Natural killer cell (primary cell): Measurements from ENCODE around the gene SELENOH. TPM values are rescaled to one million over a fixed set of nuclear protein-coding genes. Genes with fewer than 3 reads are reported as not detected.

Source experiments
- ATAC-seq, 3 donors: fragments of 150-1000 bp in 2 of 3; fragments of 200-7000 bp in 1 of 3; cut with Tn5 transposase; 1 replicate in 1 of 3; 2 replicates in 2 of 3; pipeline ENCODE4 v1.10.0; 2021; ENCODE audit warnings: mild to moderate bottlenecking in 2 of 3, moderate library complexity in 2 of 3
- DNase-seq, 2 donors: peaks; one replicate each; pipeline versions ENCODE4 v3.0.0 to v3.0.0-alpha.2; 2013 to 2021; ENCODE audit warnings: mixed read lengths in 1 of 2
- H3K27ac ChIP-seq: one replicate; pipeline ENCODE4 v1.5.1; 2013; ENCODE audit warnings: mild to moderate bottlenecking, low read length
- H3K27me3 ChIP-seq: one replicate; pipeline ENCODE4 v1.6.1; 2013; ENCODE audit warnings: low read length; ENCODE audit not compliant: control insufficient read depth, insufficient read depth
- H3K36me3 ChIP-seq: one replicate; pipeline ENCODE4 v1.6.1; 2013; ENCODE audit warnings: low read length; ENCODE audit not compliant: control insufficient read depth, insufficient read depth
- H3K4me1 ChIP-seq: one replicate; pipeline ENCODE4 v1.6.1; 2013; ENCODE audit warnings: low read length; ENCODE audit not compliant: control insufficient read depth, insufficient read depth
- H3K4me3 ChIP-seq: one replicate; pipeline ENCODE4 v1.5.1; 2013; ENCODE audit warnings: low read length
- H3K9me3 ChIP-seq: one replicate; pipeline ENCODE4 v1.6.1; 2013; ENCODE audit warnings: low read length; ENCODE audit not compliant: control insufficient read depth, insufficient read depth
- H3K27ac Mint-ChIP-seq, 2 donors: one replicate each; pipeline ENCODE4 v1.8.0; 2022; ENCODE audit warnings: mild to moderate bottlenecking in 2 of 2, mixed read lengths in 2 of 2, moderate library complexity in 1 of 2
- H3K27me3 Mint-ChIP-seq, 2 donors: one replicate each; pipeline ENCODE4 v1.8.0; 2022; ENCODE audit warnings: low read depth in 2 of 2, mixed read lengths in 2 of 2
- H3K36me3 Mint-ChIP-seq: one replicate; pipeline ENCODE4 v1.8.0; 2022; ENCODE audit warnings: mixed read lengths
- H3K4me1 Mint-ChIP-seq, 2 donors: one replicate each; pipeline ENCODE4 v1.8.0; 2022; ENCODE audit warnings: mixed read lengths in 2 of 2
- H3K4me3 Mint-ChIP-seq: one replicate; pipeline ENCODE4 v1.8.0; 2022; ENCODE audit warnings: mild to moderate bottlenecking, moderate library complexity, mixed read lengths
- H3K9me3 Mint-ChIP-seq, 2 donors: one replicate each; pipeline ENCODE4 v1.8.0; 2022; ENCODE audit warnings: mixed read lengths in 2 of 2
- CTCF ChIP-seq: fragments of 200-600 bp; IDR thresholded peaks from one replicate; pipeline ENCODE4 v1.8.0; 2022; ENCODE audit warnings: antibody characterized with exemption
- whole genome bisulfite sequencing: methylation state at CpG from one replicate; pipeline ENCODE4 v1.1.7; 2013; ENCODE audit warnings: missing lambda C conversion rate; ENCODE audit not compliant: insufficient coverage; 5-methylcytosine and 5-hydroxymethylcytosine counted together
- intact Hi-C: fragments of 100-400 bp; cut with micrococcal nuclease; formaldehyde crosslinking; loops from one replicate; pipeline ENCODE4 v1.14.2; 2022
- total RNA-seq, 4 donors: library from RNA; stranded (reverse); fragments of 120-200 nt in 1 of 4; gene quantifications; one replicate each; pipeline versions ENCODE4 v1.2.3 to v1.2.4, GENCODE V29; 2013 to 2022

Gene SELENOH
- total RNA-seq, 3 donors from 2014 or later (not counting 1 experiment from before 2014, with no cell fraction given) = 55.3 to 83.3 (median 61.0) TPM

GRCh38 chr11:57729479-57729878, 11.8 kb upstream of the SELENOH start:
- no peaks in the 10 kb centered on the region for H3K27me3 Mint-ChIP-seq
- intact Hi-C loops = no loop called here
- TF ChIP-seq CTCF = no peak
- ATAC-seq (no peak), DNase-seq (no peak)
- 96% methylated on average over 4 of the region's 7 CpGs for WGBS
- H3K9me3 Mint-ChIP-seq = no peaks in the 10 kb centered on the region
- H3K4me3 Mint-ChIP-seq = no peak overlapping the region
- H3K27me3 ChIP-seq = no peaks in the 10 kb centered on the region
- no peak overlapping the region for H3K27ac ChIP-seq
- H3K36me3 Mint-ChIP-seq = no peaks in the 10 kb centered on the region
- peaks cover 17 to 18% of the 10 kb centered on the region in 2 donors for H3K4me1 Mint-ChIP-seq
- no peak overlapping the region for H3K27ac Mint-ChIP-seq
- no peaks in the 10 kb centered on the region for H3K36me3 ChIP-seq
- H3K4me3 ChIP-seq = no peak overlapping the region
- H3K9me3 ChIP-seq = no peaks in the 10 kb centered on the region
- H3K4me1 ChIP-seq = no peaks in the 10 kb centered on the region

- no peak overlapping the region for H3K4me3 ChIP-seq
- 100% methylated on average over 1 of the region's 1 CpG for WGBS
- H3K4me1 Mint-ChIP-seq = peaks cover 13 to 14% of the 10 kb centered on the region in 2 donors
- H3K9me3 ChIP-seq = no peaks in the 10 kb centered on the region
- no peaks in the 10 kb centered on the region for H3K27me3 ChIP-seq
- no peaks in the 10 kb centered on the region for H3K27me3 Mint-ChIP-seq
- H3K36me3 ChIP-seq = peaks cover 4% of the 10 kb centered on the region
- H3K9me3 Mint-ChIP-seq = no peaks in the 10 kb centered on the region
- H3K36me3 Mint-ChIP-seq = no peaks in the 10 kb centered on the region
- intact Hi-C loops = no loop called here
- no peak overlapping the region for H3K27ac ChIP-seq
- H3K4me1 ChIP-seq = no peaks in the 10 kb centered on the region
- DNase-seq = no peak
- no peak for TF ChIP-seq CTCF
- ATAC-seq = no peak
- no peak overlapping the region for H3K27ac Mint-ChIP-seq
- no peak overlapping the region for H3K4me3 Mint-ChIP-seq
Measured at GRCh38 chr11:57732661-57733060, 8.6 kb upstream of the SELENOH start.

- 92% methylated on average over 3 of the region's 3 CpGs for WGBS
- no peak overlapping the region for H3K27ac Mint-ChIP-seq
- H3K4me3 Mint-ChIP-seq = no peak overlapping the region
- H3K9me3 Mint-ChIP-seq = no peaks in the 10 kb centered on the region
- no peaks in the 10 kb centered on the region for H3K36me3 Mint-ChIP-seq
- no peaks in the 10 kb centered on the region for H3K27me3 ChIP-seq
- no peak for ATAC-seq
- no peak overlapping the region for H3K27ac ChIP-seq
- TF ChIP-seq CTCF = no peak
- peaks cover 6 to 8% of the 10 kb centered on the region in 2 donors for H3K4me1 Mint-ChIP-seq
- H3K27me3 Mint-ChIP-seq = no peaks in the 10 kb centered on the region
- no peak for DNase-seq
- intact Hi-C loops = no loop called here
- H3K4me1 ChIP-seq = peaks cover under 1% of the 10 kb centered on the region
- H3K9me3 ChIP-seq = no peaks in the 10 kb centered on the region
- no peak overlapping the region for H3K4me3 ChIP-seq
- peaks cover 13% of the 10 kb centered on the region for H3K36me3 ChIP-seq
Measured at GRCh38 chr11:57735619-57736298, 5.5 kb upstream of the SELENOH start.

GRCh38 chr11:57742087-57742452, 779 bp downstream of the SELENOH start:
- under 1% methylated on average over 10 of the region's 10 CpGs for WGBS
- Mint-ChIP-seq H3K4me1 (peaks cover 18 to 33% of the 10 kb centered on the region in 2 donors), H3K9me3 (no peaks in the 10 kb centered on the region), H3K27ac (peak overlapping the region; percentile 99), H3K27me3 (no peaks in the 10 kb centered on the region), H3K4me3 (peak overlapping the region; percentile 99), H3K36me3 (no peaks in the 10 kb centered on the region)
- DNase-seq (no peak), ATAC-seq (no peak)
- H3K36me3 ChIP-seq = peaks cover 51% of the 10 kb centered on the region
- H3K9me3 ChIP-seq = no peaks in the 10 kb centered on the region
- H3K27ac ChIP-seq = peak overlapping the region; percentile 97
- peak overlapping the region; percentile 94 for H3K4me3 ChIP-seq
- H3K4me1 ChIP-seq = peaks cover 17% of the 10 kb centered on the region
- H3K27me3 ChIP-seq = no peaks in the 10 kb centered on the region
- TF ChIP-seq CTCF = no peak
- intact Hi-C loops = no loop called here
